ENCODE data around the gene NPB. TPM values are rescaled to one million over a fixed set of nuclear protein-coding genes. Genes with fewer than 3 reads are reported as not detected.

The NPB gene
- total RNA-seq: 0.25 and 3.3 TPM in 2 replicates

DNA sequence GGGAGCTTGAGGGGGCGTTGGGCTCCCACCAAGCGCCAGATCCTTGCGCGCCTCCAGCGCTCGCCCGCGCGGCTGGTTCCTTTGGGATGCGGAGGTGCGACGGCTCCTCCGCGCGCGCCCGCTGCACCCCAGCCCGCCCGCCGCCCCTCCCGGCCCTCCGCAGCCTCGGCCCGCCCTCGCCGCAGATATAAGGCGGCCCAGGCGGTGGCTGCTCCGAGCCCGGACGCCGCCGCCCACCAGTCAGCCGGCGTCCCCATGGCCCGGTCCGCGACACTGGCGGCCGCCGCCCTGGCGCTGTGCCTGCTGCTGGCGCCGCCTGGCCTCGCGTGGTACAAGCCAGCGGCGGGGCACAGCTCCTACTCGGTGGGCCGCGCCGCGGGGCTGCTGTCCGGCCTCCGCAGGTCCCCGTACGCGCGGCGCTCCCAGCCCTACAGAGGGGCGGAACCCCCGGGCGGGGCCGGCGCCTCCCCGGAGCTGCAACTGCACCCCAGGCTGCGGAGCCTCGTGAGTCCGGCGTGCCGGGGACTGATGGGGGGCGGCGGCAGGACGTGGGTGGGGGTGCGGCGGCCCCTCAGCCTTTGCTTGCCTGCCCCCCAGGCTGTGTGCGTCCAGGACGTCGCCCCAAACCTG is at the start of gene NPB:
Gene NPB, plus strand, starts transcription at position 216 of the 630 bp plus-strand sequence. Its CDS starts 40 bp downstream, at position 256.
- no peak for DNase-seq (ENCODE audit: low read depth)

DNA sequence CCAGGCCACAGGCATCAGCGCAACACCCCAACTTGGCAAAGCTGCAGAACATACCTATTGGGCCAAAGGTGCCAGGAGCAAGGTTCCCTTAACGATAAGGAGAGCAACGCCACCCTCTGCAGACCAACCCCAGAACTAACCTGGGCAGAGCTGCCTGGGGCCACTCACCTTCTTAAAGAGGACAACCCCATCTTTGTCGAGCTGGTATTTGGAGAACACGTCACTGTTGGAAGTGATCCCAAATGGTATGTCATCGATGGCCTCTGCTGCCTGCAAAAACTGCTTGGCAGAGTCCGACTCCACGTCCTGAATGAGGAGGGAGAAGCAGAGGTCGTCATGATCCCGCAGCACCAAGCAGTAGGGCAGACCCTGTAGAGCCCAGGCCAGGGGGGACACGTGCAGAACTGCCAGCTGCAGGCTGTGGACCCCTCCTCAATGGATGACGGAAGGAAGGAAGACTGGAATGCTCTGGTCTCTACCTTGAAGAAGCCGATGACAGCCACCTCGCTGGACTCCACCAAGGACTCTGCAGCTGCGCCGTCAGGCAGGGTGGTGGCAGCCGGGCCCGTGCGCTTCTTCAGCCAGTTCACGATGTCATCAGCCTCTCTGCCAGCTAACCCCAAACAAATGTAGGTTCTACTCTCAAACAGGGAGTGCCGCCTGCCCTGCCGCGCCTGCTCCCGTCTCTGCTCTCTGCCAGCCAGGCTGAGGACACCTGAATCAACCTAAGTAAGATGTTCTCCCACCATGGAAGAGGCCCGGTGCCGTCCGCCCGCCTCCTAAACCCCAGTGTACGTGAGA is 46.9 kb upstream of the NPB start:
- DNase-seq (ENCODE audit: low read depth): no peak

DNA sequence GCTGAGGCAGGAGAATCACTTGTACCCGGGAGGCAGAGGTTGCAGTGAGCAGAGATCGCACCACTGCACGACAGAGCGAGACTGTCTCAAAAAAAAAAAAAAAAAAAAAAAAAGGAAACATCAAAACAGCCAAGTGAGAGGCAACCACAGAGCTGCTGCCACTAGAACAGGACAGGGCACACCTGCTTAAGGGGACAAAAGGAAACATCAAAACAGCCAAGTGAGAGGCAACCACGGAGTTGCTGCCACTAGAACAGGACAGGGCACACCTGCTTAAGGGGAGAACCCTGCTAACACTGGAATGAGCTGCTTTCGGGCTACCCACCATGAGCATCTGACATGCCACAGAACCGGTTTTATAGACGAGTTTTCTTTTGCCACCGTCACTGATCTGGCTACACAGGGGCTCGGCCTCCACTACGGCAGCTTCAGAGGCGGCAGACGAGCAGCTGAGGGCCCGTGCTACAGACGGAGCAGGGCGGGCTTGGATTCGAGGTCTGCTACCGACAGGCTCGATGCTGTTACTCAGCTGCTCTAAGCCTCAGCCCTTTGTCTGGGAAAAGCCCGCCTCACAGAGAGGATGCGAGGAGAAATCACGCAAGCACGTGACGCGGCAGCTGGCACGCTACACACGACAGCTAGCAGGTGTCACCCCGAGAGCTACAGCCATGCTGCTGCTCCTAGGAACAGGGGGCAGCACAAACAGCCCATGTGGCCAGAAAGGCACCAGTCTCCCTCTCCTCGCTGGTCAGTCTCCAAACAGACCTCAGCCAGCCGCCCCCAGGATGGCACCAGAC is 43.7 kb upstream of the NPB start:
- no peak for DNase-seq (ENCODE audit: low read depth)

DNA sequence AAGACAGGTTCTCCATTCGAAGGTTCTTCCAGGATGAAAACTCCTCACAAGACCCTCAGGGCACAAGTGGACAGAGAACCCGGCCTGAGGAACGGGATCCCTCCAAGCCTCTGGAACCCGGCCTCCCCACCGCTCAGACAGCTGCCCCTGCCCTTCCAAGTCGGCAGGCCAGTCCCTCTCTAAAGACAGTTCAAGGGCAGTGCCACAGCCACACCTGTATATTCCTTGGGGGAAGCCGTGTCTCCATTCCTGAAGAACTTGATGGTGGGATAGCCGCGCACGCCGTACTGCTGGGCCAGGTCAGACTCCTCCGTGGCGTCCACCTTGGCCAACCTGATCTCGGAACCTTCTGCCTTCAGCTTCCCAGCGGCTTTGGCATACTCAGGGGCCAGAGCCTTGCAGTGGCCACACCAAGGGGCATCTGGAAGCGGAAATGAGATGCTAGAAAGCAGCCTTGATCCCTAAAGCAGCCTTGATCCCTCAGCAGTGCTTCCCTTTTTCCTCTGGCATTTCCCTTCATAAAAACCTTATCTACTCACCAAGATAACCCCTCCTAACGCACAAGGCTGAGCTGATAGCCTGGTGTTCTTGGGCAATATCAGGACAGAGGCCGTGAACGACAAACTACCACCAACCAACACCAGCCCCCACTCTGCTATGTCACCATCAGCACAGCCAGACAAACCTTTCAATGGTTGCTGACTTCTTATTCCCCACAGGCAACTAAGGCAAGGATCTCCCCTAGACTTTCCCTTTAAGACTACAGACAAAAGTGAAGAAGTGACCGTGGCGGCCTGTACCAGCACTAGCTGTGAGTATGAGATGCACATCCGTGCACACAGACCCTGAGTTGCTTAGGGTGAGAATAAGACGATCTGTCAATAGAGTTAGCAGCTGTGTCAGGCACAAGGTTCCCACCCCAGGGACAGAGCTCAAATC is 42.8 kb upstream of the NPB start:
- no peak for DNase-seq (ENCODE audit: low read depth)

DNA sequence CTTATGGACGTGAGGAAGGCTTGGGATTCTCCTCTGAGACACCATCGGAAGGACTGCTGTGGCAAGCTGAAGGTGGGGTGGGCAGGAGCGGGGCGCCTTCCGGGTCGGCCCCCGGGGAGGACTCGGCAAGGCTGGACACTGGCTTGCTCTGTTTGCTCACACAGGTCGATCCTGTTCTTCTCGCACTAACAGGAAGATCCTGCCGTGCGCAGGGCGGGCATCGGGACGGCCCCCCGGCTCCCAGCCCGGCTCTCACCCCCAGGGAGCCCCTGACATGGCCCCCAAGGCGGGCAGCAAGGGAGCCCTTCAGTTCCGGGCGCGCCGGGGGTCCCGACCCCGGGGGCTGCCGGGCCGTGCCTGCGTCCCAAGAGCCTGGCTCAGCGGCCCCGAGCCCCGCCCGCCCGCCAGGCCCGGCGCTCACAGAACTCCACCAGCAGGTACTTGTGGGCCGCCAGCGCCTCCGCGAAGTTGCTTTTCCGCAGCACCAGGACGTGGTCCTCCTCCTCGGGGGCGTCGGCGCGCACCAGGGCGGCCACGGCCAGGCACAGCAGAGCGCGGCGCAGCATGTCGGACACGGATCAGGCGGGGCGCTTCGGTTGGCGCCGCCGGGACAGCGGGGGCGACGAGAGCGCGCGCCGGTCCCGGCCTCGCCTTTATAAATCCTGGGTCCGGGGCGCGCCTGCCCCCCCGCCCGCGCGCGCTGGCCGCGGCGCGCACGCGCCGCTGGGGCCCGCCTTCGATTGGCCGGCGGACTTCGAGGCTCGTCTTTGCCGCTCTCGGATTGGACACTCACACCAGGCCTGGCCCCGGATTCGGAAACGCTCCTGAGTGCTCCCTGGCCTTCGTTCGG is 41.9 kb upstream of the NPB start, which contains the start of gene P4HB:
Gene P4HB, minus strand, starts transcription at position 630 of the 850 bp plus-strand sequence. Its CDS starts 64 bp downstream, at position 566.
- no peak for DNase-seq (ENCODE audit: low read depth)

DNA sequence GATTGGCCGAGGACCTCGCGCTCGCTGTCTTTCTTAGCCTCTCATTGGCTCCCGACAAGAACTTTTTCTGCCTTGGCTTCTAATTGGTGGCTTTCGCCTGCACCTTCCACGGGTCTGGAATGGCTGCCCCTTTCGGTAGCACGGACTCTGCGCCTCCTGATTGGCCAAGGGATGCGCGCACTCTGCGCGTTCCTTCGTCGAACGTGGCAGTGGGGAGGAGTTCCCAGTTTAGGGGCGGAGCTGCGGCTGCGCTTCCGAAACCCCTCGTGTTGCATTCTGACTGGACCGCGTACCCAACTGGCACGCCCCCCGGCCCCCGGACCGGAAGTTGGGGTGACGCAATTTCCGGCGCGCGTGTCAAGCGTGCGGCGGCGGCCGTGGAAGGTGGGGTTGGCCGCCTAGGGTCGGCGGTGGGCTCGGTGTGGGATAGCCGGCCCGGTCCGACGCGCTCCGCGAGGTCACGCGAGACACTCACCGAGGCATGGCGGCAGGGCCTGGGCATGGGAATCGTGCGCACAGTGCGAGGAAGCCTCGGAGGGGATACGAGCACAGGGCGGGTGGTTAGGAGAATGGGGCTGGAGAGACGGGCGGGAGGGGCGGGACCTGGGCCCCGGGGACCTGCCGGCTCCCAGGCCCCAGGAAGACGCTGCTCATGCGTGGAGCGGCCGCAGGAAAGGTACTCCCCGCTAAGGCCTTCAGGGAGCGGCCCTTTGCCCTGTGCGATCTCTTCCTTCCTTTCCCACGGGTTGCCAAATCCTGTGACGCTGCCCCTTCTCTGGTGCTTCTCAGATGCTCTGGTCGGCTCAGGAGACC is 41.1 kb upstream of the NPB start:
- DNase-seq (ENCODE audit: low read depth): peak; percentile 100

DNA sequence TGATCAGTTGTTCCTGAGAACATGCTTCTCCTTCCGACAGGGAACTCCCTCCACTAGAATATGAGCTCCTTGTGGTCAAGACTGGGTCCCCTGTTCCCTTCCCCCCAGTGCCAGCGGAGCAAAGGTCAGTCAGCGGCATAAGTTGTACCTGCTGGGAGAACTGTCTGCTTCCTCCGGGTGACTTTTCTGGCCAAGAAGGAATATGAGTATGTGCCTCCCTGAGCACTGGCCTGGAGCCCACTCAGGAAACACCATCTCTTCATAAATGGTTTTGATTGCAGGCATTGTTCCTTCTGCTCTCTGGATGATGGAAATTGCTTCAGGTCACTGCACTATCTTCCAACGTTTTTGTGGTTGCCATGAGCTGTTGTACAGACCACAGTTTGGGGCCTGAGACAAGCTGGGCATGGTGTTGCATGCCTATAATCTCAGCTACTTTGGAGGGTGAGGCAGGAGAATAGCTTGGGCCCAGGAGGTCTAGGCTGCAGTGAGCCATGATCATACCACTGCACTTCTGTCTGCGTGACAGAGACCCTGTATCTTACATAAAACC is 38.8 kb upstream of the NPB start:
- no peak for DNase-seq (ENCODE audit: low read depth)

DNA sequence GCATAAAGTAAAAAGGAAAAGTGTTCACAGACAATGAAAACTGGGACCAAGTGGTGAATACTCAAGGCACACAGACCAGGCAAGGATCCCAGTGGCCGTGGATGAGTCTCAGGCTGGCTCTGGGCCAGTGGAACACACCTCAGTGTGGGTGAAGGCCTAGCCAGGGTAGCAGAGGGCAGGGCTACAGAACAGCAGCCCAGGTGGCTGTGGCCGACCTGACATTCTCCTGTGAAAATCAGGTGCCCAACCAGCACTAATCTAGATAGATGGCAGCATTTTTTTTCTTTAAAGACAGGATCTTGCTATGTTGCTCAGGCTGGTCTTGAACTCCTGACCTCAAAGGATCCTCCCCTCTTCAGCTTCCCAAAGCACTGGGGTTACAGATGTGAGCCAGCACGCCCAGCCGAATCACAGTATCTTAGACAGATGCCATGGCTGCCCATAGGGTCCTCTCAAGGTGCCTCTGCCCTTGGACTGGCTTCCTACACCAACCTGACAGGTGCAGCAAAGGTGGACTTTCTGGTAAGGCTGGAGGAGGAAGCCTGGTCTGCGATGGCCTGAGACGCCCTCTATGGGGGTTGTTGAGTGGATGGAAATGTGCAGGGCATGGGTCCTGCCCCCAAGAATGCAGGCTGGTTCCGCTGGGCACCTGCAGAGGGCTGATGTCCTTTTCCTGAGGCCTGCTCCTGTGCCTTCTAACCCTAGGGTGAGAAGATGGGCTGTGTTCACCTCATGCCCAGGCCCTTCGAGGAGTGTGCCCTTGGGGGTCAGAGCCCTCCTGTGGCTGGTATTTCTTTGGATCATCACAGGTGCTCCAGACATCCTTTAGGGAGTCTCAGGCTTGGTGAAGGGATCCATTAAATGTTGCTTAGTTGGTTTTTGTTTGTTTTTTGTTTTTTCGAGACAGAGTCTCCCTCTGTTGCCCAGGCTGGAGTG is 37.9 kb upstream of the NPB start:
- DNase-seq (ENCODE audit: low read depth): no peak

DNA sequence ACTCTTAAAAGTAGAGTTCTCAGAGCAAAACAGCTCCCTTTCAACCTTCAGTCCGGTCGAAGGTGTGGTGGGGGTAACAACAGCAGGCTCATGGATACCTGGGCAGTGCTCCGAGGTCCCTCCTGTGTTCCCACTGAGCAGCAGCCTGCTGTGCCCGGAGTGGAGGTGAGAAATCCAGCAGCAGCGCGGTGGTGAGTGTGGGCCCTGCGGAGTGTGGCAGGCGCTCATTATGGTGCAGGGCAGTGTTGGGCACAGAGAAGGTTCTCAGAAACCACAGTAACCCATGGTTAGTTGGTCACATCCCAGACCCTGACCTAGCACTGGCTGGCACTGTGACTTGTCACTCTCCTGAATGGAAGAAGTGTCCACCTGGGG is 36.7 kb upstream of the NPB start:
- no peak for DNase-seq (ENCODE audit: low read depth)

DNA sequence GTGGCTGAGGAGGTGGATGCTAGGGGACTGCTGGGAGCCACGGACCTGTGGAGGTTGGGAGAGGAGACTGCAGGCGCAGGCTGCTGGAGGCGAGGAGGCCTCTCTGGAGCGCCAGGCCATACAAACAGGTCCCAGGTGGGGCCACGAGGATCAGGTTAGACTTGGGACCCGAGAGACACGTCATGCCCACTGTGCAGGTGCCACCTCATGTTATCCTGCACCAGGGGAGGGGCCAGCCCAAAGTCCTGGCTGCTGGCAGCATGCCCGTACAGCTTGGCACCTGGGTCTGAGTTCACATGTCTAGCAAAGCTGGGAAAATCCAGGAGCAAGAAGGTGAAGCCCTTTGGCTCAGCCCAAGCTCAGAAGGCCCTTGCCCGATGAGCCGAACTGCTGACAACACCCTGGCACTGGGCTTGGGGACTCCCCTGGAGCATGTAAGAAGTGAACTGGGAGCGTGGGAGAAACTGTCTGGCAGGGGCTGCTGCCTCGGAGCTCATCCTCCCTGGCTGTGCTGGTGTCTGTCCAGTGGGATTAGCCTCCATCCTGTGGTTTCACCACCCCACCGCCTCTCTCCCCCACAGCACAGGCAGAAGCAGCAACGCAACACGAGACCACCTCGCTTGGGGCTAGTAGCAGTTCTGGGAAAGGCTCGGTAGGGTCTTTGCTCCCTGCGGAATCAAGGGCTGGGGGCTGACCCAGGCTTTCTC is 36.2 kb upstream of the NPB start:
- peak; percentile 50 for DNase-seq (ENCODE audit: low read depth)

DNA sequence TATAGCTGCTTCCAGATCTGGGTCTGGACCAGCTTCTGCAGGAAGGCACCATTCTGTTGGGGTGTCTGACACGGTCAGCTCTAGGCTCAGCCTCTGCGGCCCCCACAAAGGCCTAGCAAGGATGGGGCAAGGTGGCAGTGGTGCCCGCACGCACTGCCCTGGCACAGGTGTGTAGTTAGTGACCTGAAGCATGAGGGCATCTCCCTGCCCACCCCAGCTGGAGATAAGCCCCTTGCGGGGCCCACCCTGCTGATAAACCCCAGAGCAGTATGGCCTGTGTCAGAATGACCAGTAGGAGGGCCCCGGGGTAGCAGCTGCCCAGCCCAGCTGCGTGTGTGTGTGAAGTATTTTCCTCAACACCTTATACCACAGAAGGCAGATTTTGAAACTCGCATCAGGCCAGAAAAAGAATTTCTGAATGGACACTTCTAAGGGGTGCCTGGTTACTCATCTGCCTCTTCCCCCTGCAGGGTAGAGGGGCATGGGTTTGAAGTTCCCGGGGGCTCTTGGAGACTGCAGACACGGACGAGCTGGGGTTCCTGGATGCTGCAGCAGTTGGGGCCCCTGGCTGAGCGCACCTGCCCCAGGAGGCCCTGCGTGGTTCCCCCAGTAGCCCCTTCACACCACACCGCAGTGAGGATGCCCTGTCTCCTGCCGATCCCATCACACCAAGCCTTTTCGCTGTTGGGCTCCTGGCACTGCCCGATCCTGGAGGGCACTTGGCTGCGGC is 35.4 kb upstream of the NPB start:
- DNase-seq (ENCODE audit: low read depth): no peak

DNA sequence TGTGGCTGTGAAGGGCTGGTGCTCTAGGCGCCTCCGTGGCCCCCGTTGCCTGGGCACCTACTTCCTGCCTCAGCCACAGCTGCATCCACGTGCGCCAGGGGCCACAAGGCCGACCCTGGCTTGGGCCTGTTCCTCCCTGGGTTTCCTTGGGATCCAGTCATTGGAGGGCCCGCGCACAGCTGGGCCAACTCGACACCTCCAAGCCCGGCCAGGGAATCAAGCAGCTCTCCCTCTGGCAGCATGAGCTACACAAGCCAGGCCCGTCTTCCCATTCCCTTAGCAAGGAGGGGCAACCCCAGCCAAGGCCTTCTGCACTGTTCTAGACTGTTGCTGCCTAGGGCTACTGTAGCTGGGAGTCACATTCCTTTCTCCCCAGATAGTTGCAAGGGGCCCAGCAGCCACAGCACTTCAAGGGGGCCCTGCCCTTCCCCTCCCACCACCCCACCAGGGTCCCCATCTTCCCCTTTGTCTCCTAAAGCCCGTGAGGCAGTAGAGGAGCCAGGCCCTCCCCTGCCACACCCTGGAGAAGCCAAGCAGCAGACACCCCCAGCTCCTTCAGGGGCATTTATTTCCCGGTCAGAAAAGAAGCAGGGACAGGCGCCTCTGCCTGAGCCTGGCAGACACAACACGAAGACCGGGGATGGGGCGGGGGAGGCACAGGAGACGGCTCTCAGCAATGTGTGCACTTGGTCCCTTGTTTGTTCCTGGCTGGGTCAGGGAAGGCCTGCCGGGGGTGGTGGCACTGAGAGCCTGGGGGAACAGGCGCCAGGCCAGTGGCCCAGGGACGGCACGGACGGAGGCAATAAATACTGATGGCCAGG is 34.7 kb upstream of the NPB start:
- no peak for DNase-seq (ENCODE audit: low read depth)

DNA sequence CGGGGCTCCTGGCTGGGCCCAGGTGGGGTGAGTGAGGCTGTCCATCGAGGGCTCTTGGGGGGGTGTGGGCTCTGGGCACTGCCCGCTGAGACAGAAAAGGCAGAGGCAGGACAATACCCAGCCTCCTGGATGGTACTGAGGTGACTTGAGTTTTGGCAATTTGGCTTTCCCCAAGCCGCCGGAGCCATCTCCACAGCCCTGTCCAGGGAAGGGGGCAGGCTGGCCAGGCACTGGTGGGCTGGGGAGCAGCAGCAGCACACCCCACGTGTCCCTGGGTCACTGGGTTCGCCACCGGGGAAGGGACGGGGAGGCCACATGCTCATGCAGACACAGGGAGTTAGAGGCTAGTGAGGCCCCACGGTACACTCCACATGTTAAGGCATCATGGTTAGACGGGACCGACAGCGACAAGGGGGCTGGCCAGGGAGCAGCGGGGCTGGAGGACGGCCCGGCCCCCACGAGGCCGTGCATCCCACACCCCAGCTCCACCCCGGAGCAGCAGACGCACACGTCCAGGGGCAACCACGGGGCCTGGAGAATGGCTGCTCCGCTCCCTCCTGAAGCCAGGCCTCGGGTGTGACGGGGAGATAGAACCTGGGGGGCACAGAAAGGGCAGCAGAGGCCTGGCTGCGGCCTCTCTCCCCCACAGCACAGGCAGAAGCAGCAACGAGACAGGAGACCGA is 33.9 kb upstream of the NPB start:
- DNase-seq (ENCODE audit: low read depth): no peak

DNA sequence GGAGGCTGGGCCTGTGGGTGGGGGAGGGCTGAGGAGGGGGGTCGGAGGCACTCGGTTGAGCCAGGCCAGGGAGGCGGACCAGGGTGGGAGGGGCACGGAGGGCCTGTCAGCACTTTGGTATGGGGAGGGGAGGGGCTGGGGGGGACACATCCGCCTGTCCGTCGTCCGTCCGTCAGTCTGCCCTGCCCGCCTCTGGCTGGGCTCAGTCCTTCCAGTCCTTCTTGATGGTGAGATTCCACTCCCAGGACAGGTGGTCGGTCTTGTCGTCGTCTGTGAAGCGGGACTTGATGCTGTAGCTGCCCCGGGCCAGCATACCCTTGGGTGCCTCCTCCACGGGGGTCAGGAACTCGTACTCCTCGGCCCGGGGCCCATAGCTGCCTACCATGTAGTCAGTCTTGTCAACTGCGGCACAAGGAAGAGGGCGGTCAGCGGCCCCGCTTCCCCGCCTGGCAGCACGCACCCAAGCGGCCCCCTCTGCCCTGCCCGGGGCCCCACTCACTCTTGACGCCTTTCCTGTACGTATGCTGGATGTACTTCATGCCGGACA is 33.3 kb upstream of the NPB start:
- DNase-seq (ENCODE audit: low read depth): peak; percentile 47

Measured in renal cortical epithelial cell (primary cell).